Liver (tissue), 3 donors: ENCODE data around the gene SPRYD3.

Experiments used
- ATF3 ChIP-seq: IDR thresholded peaks from 2 replicates; pipeline ENCODE4 v1.6.1; 2016; ENCODE audit warnings: antibody characterized with exemption
- CTCF ChIP-seq: fragments of 150-350 bp; IDR thresholded peaks from 2 replicates; pipeline ENCODE4 v1.5.1; 2017; ENCODE audit warnings: improper control_type of control experiment, low read depth, low read length; ENCODE audit not compliant: missing input control
- EGR1 ChIP-seq, 2 donors: IDR thresholded peaks; 2 replicates each; pipeline ENCODE4 v1.6.1; 2016 to 2018; ENCODE audit warnings: antibody characterized with exemption in 2 of 2, low read depth in 2 of 2
- JUND ChIP-seq, 2 donors: IDR thresholded peaks; 2 replicates each; pipeline ENCODE4 v1.6.1; 2016; ENCODE audit warnings: antibody characterized with exemption in 2 of 2
- RAD21 ChIP-seq, 2 donors: IDR thresholded peaks; 2 replicates each; pipeline ENCODE4 v1.6.1; 2016; ENCODE audit warnings: antibody characterized with exemption in 2 of 2, mild to moderate bottlenecking in 2 of 2
- REST ChIP-seq: IDR thresholded peaks from 2 replicates; pipeline ENCODE4 v1.6.1; 2016; ENCODE audit warnings: antibody characterized with exemption, mild to moderate bottlenecking
- SP1 ChIP-seq: IDR thresholded peaks from 2 replicates; pipeline ENCODE4 v1.6.1; 2018; ENCODE audit warnings: antibody characterized with exemption, mild to moderate bottlenecking
- donor health status: healthy.
- donor health status: healthy.

- TF ChIP-seq CTCF (no peak), ATF3 (no peak), RAD21 (IDR thresholded peaks at IDR 0.05) (no peak), JUND (IDR thresholded peaks at IDR 0.05) (no peak), EGR1 (IDR thresholded peaks at IDR 0.05; ENCODE audit: low read depth in 2 of 2) (no peak), REST (no peak), SP1 (no peak)
These were observed 44.6 kb upstream of the SPRYD3 start for GRCh38 chr12:53123578-53124351.
